GM13976 (cell line): ENCODE results near the gene CLCN1.

Experiments
- DNase-seq: peaks from one replicate; pipeline ENCODE4 v3.0.0; 2012; ENCODE audit warnings: low spot score
- CTCF ChIP-seq: IDR thresholded peaks from 2 replicates; pipeline ENCODE4 v1.5.1; 2012; ENCODE audit warnings: borderline replicate concordance, mild to moderate bottlenecking; ENCODE audit not compliant: insufficient read depth; ENCODE audit errors: extremely low read depth, missing control alignments, control extremely low read depth
- in situ Hi-C: fragments of 300-500 bp; cut with MboI; formaldehyde crosslinking; loops from one replicate; pipeline ENCODE4 v1.12.0; 2022; ENCODE audit warnings: low sequenced_read_pairs, mixed read lengths, inconsistent platforms; ENCODE audit not compliant: unreplicated experiment

Gene CLCN1

DNA sequence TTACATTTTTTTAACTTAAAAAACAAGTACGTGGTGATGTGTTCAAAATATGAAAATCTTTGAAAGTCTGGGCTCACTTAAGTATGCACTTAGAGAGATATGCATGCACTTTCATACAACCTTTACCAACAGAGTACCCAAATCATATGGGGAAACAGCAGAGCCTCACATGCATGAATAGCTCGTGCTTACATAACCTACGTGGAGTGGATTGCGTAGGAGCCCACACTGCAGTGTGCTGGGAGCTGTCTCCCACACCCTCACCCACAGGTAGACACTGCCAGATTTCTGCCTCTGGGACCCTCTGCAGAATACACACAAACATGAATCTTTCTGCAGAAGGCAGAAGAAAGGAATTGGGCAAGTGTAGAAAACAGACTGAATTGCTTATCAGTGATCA lies 581 bp downstream of the CLCN1 start:
- in situ Hi-C loops: no loop called here
- no peak for DNase-seq
- no peak for TF ChIP-seq CTCF

- no peak for DNase-seq
- in situ Hi-C loops: no loop called here
These were observed 2.8 kb downstream of the CLCN1 start for GRCh38 chr7:143318661-143319060.

DNA sequence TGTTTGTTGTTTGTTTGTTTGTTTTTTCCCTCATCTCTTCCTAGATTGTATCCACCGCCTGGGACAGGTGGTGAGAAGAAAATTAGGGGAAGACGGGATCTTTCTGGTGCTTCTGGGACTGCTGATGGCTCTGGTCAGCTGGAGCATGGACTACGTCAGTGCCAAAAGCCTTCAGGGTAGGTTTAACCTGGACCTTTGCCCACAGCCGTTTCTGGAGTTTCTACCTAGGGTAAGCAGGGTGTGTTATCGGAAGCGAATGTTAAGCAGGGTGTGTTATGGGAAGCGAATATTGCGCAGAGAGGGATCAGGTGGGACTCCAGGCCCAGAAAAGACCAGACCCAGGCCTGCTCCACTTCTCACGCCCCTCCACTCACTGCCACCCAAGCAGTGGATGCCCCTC lies 4.7 kb downstream of the CLCN1 start:
- in situ Hi-C loops: no loop called here
- no peak for TF ChIP-seq CTCF

More at GRCh38 chr7:143318661-143319060, 2.8 kb downstream of the CLCN1 start:
- TF ChIP-seq CTCF: no peak

GRCh38 chr7:143321242-143321641 lies 5.3 kb downstream of the CLCN1 start:
- DNase-seq: no peak
- TF ChIP-seq CTCF: no peak
- in situ Hi-C loops: no loop called here

More for the DNA sequence above, 4.7 kb downstream of the CLCN1 start:
- no peak for DNase-seq

GRCh38 chr7:143321734-143322133 lies 5.8 kb downstream of the CLCN1 start:
- TF ChIP-seq CTCF: no peak
- in situ Hi-C loops: no loop called here
- no peak for DNase-seq

GRCh38 chr7:143322760-143323633 lies 7.1 kb downstream of the CLCN1 start:
- in situ Hi-C loops: no loop called here
- no peak for DNase-seq

More at GRCh38 chr7:143322760-143323633, 7.1 kb downstream of the CLCN1 start:
- TF ChIP-seq CTCF: no peak
